RWPE1 (cell line): ENCODE data around the gene SRCAP.
A peak's percentile ranks its signal among the peaks of the same experiment; 100 is the strongest.

ENCODE experiments used
- CTCF ChIA-PET: fragments of 350-600 bp; sonication (Branson Sonifier 250); formaldehyde crosslinking; extraction: SDS; loops from one replicate; lab custom pipeline; 2021; lab: Yijun Ruan, JAX
- POLR2A ChIA-PET: fragments of 400-600 bp; formaldehyde crosslinking; extraction: SDS; loops from one replicate; lab custom pipeline; 2020; ENCODE audit warnings: antibody characterized with exemption; ENCODE audit not compliant: low non-redundant PET; lab: Yijun Ruan, JAX
- DNase-seq: peaks from one replicate; pipeline ENCODE4 v3.0.0; 2012; ENCODE audit warnings: low spot score
- H3K27ac ChIP-seq: fragments of 450-650 bp; 2 replicates; pipeline ENCODE4 v1.5.1; 2017
- TF ChIP-seq, protein P1 (sequence below): fragments of 450-650 bp; conservative IDR thresholded peaks from 2 replicates; pipeline ENCODE4 v1.5.1; 2017; ENCODE audit warnings: low read depth, mild to moderate bottlenecking

Gene SRCAP

DNA sequence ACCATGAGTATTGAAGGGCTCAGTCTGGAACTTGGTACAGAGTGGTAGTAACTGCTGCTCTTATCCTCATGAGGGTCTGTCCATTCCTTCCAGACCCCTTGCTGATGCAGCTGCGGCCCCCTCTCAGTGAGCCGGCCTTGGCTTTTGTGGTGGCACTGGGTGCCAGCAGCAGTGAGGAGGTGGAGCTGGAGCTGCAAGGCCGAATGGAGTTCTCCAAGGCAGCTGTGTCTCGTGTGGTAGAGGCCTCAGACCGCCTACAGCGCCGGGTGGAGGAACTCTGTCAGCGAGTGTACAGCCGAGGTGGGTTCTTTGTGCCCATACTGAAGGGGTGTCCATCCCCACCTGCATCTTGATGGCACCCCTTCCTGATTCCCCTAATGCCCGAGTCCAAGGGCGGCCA, 65.1 kb downstream of the SRCAP start:
- ChIA-PET CTCF (no interaction called here), POLR2A (interaction anchor here (1.3 kb wide), 1 partner anchor 11 kb away, joined by 7 read pairs; no protein-coding TSS in a partner anchor)
- DNase-seq: no peak
- H3K27ac ChIP-seq: no peak overlapping the region
- TF ChIP-seq, protein P1, sequence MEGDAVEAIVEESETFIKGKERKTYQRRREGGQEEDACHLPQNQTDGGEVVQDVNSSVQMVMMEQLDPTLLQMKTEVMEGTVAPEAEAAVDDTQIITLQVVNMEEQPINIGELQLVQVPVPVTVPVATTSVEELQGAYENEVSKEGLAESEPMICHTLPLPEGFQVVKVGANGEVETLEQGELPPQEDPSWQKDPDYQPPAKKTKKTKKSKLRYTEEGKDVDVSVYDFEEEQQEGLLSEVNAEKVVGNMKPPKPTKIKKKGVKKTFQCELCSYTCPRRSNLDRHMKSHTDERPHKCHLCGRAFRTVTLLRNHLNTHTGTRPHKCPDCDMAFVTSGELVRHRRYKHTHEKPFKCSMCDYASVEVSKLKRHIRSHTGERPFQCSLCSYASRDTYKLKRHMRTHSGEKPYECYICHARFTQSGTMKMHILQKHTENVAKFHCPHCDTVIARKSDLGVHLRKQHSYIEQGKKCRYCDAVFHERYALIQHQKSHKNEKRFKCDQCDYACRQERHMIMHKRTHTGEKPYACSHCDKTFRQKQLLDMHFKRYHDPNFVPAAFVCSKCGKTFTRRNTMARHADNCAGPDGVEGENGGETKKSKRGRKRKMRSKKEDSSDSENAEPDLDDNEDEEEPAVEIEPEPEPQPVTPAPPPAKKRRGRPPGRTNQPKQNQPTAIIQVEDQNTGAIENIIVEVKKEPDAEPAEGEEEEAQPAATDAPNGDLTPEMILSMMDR: no peak

DNA sequence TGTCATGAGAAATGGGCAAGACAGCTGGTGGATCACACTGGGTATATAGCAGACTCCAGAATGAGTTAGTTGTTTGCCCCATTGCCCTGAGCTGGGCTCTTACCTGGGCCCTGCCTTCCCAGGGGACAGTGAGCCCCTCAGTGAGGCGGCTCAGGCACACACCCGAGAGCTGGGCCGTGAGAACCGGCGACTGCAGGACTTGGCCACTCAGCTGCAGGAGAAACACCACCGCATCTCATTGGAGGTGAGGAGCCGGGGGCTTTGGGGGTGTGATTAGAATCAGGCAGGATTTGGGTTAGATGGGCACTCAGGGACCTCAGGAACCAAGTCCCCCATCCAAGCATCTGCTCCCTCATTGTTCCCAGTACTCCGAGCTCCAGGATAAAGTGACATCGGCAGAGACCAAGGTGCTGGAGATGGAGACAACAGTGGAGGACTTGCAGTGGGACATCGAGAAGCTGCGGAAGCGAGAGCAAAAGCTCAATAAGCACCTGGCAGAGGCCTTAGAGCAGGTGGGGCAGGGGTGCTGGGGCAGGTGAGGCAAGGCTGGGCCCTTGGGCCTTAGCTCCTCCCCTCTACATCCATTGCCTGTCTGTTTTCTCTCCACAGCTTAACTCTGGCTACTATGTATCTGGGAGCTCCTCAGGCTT, 66.0 kb downstream of the SRCAP start:
- CTCF ChIA-PET: no interaction called here
- TF ChIP-seq, protein P1: no peak
- 0 out of 2 replicates have a peak overlapping the region, but pooled peaks have one; percentile 1 for H3K27ac ChIP-seq
- POLR2A ChIA-PET: interaction anchor here (1.3 kb wide), 1 partner anchor 10 kb away, joined by 7 read pairs; no protein-coding TSS in a partner anchor
- no peak for DNase-seq

DNA sequence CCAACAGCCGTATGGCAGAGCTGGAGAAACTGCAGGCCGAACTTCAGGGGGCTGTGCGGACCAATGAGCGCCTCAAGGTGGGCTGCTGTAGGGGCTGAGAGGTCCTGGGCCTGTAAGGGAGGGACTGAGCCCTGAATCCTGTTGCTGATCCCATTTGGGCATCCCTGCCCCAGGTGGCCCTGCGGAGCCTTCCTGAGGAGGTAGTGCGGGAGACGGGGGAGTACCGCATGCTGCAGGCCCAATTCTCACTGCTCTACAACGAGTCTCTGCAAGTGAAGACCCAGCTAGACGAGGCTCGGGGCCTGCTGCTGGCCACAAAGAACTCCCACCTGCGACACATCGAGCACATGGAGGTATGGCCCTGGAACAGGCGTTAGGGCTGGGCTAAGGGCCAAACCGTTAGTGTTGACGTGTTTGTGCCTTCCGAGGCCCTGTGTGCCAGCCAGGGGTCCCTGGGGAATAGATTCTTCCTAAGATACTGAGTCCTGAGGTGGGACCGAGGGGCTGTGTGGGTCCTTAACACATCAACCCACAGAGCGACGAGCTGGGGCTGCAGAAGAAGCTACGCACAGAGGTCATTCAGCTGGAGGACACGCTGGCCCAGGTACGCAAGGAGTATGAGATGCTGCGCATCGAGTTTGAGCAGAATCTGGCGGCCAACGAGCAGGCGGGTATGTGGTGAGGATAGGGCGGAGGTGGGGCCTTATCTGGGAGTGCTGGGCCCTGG, 67.4 kb downstream of the SRCAP start:
- no peak overlapping the region for H3K27ac ChIP-seq
- POLR2A ChIA-PET: interaction anchor here (0.6 kb wide), 1 partner anchor 620 kb away, joined by 3 read pairs; no protein-coding TSS in a partner anchor
- CTCF ChIA-PET: no interaction called here
- DNase-seq: no peak
- TF ChIP-seq, protein P1: no peak

DNA sequence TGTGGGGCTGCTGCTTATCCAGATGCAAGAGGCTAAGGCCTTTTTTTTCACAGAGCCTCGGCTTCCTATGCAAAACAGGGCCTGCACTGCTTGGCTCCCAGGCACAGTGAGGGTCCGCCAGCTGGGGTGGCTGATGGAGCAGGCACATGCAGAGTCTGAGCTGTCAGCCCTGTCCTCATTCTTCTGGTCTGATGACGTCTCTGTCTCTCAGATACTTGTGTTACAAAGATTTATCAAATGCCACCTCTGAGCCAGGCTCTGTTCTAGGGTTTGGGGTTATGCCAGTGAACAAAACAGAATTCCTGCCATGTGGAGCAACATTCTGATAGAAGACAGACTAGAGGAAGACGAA, 67.9 kb downstream of the SRCAP start:
- POLR2A ChIA-PET: no interaction called here
- CTCF ChIA-PET: no interaction called here
- no peak for DNase-seq
- no peak overlapping the region for H3K27ac ChIP-seq
- TF ChIP-seq, protein P1: no peak

DNA sequence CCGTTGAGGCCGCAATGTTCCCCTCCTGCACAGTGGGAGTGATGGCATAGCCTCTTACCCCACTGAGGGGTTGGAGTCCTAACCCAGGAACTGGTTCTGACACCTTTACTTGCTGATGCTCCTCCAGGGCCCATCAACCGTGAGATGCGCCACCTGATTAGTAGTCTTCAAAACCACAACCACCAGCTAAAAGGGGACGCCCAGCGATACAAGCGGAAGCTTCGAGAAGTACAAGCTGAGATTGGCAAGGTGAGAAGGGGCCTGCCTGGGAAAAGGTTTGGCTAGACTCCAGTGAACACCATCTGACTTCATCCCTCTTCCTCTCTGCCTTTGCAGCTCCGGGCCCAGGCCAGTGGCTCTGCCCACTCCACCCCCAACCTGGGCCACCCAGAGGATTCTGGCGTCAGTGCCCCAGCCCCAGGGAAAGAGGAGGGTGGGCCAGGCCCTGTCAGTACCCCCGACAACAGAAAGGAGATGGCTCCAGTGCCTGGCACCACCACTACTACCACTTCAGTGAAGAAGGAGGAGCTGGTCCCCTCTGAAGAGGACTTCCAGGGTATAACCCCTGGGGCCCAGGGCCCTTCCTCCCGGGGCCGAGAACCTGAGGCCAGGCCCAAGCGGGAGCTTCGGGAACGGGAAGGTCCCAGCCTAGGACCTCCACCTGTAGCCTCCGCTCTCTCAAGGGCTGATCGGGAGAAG, 68.9 kb downstream of the SRCAP start:
- no peak for DNase-seq
- TF ChIP-seq, protein P1: no peak
- no peak overlapping the region for H3K27ac ChIP-seq
- CTCF ChIA-PET: no interaction called here
- POLR2A ChIA-PET: no interaction called here

DNA sequence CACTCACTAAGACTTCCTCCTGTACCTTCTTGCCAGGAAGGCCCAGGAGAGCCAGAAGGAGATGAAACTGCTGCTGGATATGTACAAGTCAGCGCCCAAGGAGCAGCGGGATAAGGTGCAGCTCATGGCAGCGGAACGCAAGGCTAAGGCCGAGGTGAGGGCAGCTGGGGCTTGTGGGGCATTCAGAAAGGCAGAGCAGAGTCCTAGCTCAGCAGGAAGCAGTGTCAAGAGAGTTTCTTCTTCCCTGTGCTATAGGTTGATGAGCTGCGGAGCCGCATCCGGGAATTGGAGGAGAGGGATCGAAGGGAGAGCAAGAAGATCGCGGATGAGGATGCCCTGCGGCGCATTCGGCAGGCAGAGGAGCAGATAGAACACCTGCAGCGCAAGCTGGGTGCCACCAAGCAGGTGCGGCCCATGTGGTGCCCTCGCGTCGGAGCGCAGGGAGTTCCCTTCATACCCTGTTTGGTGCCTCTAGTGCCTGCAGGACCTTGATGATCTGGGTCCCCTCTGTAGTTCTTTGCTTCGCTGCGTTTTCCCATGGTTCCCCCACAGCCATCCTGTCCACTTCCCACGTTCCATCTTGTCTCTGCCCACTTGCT, 69.7 kb downstream of the SRCAP start:
- CTCF ChIA-PET: interaction anchor here (0.5 kb wide), 1 partner anchor 331 kb away, joined by 4 read pairs; no protein-coding TSS in a partner anchor
- TF ChIP-seq, protein P1: no peak
- POLR2A ChIA-PET: interaction anchor here (0.5 to 0.6 kb wide), 2 partner anchors 21 to 106 kb away, joined by 3 read pairs; partner anchors contain the start of gene PHKG2
- no peak for DNase-seq
- no peak overlapping the region; the same call in 1 of the 2 replicates for H3K27ac ChIP-seq
